Nephron (organoid): ENCODE data around the gene SERPINH1.

Experiments used
- H3K27ac Mint-ChIP-seq, 3 experiments: 2 replicates each; pipeline ENCODE4 v1.8.0; 2020; ENCODE audit warnings: mixed read lengths in 3 of 3, mild to moderate bottlenecking in 2 of 3, moderate library complexity in 1 of 3
- H3K27me3 Mint-ChIP-seq: 2 replicates; pipeline ENCODE4 v1.8.0; 2021; ENCODE audit warnings: low read depth, mild to moderate bottlenecking, moderate library complexity, mixed read lengths
- H3K36me3 Mint-ChIP-seq: 2 replicates; pipeline ENCODE4 v1.8.0; 2020; ENCODE audit warnings: low read depth, mixed read lengths
- H3K4me1 Mint-ChIP-seq: 2 replicates; pipeline ENCODE4 v1.8.0; 2020; ENCODE audit warnings: mixed read lengths
- H3K4me3 Mint-ChIP-seq, 3 experiments: 2 replicates each; pipeline ENCODE4 v1.8.0; 2020; ENCODE audit warnings: mild to moderate bottlenecking in 3 of 3, mixed read lengths in 3 of 3, moderate library complexity in 2 of 3
- H3K9me3 Mint-ChIP-seq: 2 replicates; pipeline ENCODE4 v1.8.0; 2020; ENCODE audit warnings: mixed read lengths
- TF ChIP-seq, protein P1 (sequence below), 3 experiments: fragments of 200-600 bp; sonication (generic); IDR thresholded peaks; one replicate each; pipeline ENCODE4 v1.5.0; 2021; ENCODE audit warnings: antibody characterized with exemption in 3 of 3; ENCODE audit not compliant: unreplicated experiment in 3 of 3

Gene SERPINH1

DNA sequence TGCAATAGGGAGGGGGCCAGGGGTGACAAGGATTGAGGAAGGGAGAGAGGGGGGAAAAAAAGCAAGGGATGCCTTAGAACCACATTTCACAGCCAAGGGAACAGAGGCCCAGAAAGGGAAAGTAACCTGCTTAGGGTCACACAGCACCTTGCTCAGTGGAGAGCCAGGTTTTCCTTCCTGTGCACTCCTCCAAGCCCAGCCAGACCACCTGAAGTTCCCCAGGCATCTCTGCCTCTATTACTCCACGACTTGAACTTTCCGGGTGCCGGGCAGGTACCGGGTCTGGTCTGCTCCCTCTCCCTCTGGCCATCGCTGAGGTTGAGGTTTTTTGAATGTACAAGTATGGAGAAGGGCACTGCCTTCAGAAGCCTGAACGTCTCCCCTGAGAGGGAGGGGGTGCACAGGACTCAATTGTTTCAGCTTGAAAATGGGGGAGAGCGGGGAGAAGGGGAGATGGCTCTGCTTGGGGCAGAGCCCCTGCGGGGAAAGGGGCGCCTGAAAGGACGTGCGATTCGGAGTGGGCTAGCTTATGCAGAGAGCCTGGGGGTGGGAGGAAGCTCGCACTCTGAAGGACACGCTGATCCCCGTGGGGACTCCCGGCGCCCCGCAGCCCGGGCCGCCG, 516 bp upstream of the SERPINH1 start:
- H3K27me3 Mint-ChIP-seq = peaks cover 4% of the 10 kb centered on the region
- H3K36me3 Mint-ChIP-seq = peaks cover 6% of the 10 kb centered on the region
- no peaks in the 10 kb centered on the region for H3K9me3 Mint-ChIP-seq

DNA sequence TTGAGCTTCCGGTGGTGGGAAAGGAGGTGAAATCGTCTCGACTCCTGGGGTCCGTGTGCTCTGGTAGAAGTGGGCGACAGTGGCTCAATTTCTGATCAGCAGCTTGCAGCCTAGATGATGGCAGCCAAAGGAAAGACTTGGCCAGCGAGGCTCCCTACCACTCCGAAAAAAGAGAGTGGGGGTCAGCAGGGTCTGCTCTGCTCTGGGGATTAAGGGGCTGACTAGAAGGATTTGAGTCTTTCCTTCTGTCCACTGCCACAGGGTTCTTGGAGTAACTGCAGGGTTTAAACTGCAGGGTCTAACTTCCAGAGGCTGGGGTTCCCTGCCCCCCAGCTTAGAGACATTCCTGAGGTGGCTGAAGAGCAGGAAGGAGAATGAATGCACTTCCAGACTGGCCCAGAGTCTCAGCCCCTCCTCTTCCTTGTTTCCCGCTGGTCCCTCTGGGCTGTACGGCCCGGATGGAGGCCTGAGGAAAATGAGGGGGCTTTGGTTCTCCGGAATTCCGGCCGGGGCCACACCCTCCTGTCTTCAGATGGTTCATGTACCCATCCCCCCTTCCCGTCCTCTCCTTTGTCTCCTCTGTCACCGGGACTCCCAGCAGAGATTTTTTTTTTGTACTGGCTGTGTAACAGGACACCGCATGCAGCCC, 907 bp downstream of the SERPINH1 start:
- Mint-ChIP-seq H3K36me3 (peaks cover 16% of the 10 kb centered on the region), H3K4me1 (peaks cover 52% of the 10 kb centered on the region), H3K4me3 (peak overlapping the region; percentile 99), H3K9me3 (no peaks in the 10 kb centered on the region), H3K27me3 (peaks cover 4% of the 10 kb centered on the region), H3K27ac (peak overlapping the region; percentile 100)
- TF ChIP-seq, protein P1, sequence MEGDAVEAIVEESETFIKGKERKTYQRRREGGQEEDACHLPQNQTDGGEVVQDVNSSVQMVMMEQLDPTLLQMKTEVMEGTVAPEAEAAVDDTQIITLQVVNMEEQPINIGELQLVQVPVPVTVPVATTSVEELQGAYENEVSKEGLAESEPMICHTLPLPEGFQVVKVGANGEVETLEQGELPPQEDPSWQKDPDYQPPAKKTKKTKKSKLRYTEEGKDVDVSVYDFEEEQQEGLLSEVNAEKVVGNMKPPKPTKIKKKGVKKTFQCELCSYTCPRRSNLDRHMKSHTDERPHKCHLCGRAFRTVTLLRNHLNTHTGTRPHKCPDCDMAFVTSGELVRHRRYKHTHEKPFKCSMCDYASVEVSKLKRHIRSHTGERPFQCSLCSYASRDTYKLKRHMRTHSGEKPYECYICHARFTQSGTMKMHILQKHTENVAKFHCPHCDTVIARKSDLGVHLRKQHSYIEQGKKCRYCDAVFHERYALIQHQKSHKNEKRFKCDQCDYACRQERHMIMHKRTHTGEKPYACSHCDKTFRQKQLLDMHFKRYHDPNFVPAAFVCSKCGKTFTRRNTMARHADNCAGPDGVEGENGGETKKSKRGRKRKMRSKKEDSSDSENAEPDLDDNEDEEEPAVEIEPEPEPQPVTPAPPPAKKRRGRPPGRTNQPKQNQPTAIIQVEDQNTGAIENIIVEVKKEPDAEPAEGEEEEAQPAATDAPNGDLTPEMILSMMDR (IDR thresholded peaks at IDR 0.05; ENCODE audit: unreplicated experiment in 3 of 3) = no peak

More for the DNA sequence above, 516 bp upstream of the SERPINH1 start:
- TF ChIP-seq, protein P1 (IDR thresholded peaks at IDR 0.05; ENCODE audit: unreplicated experiment in 3 of 3) = no peak
- Mint-ChIP-seq H3K27ac (peak overlapping the region; percentile 100), H3K4me3 (peak overlapping the region; percentile 99), H3K4me1 (peaks cover 66% of the 10 kb centered on the region)

DNA sequence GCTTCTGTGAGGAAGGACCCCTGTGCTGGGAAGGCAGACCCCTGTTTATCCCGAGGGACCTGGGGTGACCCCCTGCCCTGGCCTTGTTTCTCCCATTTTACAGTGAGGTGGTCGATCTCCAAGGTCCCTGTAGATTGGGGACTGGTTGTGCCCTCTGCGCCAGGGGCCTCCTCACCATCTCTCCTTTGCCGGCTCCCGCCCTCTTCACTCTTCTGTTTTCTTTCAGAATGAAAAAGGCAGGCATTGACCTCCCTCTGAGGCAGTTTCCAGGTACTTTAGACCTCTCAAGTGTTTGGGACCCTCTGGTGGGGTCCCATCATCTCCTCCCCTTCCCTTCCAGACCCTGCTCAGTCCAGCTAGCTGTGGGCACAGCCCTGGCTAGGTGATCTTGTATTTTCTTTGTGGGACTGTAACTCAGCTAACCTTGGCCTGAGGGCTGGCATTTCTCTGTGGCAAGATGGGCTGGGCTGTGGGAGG, 1.5 kb downstream of the SERPINH1 start:
- TF ChIP-seq, protein P1 (IDR thresholded peaks at IDR 0.05; ENCODE audit: unreplicated experiment in 3 of 3) = no peak
- H3K27ac Mint-ChIP-seq = peak overlapping the region; percentile 100
- H3K36me3 Mint-ChIP-seq = peaks cover 22% of the 10 kb centered on the region
- H3K4me3 Mint-ChIP-seq = peak overlapping the region; percentile 99
- H3K9me3 Mint-ChIP-seq = no peaks in the 10 kb centered on the region
- H3K27me3 Mint-ChIP-seq = peaks cover 4% of the 10 kb centered on the region
- peaks cover 46% of the 10 kb centered on the region for H3K4me1 Mint-ChIP-seq

DNA sequence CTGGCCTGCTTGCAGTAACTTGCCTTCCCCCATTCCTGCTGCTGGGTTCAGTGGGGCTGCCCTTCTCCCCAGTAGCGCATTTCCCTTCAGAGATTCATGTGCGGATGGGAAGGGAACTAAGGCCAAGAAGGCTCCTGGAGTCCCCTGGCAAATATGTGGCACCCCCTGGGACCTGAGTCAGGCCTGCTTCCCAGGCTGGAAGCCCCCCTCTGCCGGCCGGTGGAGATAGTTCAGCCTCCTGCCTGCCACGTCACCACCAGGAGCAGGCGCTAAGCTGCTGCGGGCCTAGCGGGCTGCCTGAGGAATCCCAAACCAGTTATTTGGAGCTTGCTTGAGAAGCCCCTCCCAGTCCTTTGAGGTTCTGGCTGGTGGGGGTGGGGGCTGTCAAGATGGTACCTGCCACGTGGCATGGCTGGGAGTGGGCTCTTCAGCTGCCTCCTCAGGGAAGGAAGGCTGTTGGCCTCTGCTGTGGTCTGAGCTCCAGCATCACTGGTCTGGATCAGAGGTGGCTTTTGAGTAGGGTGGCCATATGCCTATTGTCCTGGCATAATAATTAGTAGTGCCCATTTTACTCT, 2.0 kb downstream of the SERPINH1 start:
- Mint-ChIP-seq H3K27me3 (peaks cover 4% of the 10 kb centered on the region), H3K9me3 (no peaks in the 10 kb centered on the region), H3K36me3 (peaks cover 27% of the 10 kb centered on the region), H3K4me3 (peak overlapping the region; percentile 99), H3K4me1 (peaks cover 41% of the 10 kb centered on the region), H3K27ac (peak overlapping the region; percentile 100)
- TF ChIP-seq, protein P1 (IDR thresholded peaks at IDR 0.05; ENCODE audit: unreplicated experiment in 3 of 3) = peak; percentile 49 to 61 (median 54)

DNA sequence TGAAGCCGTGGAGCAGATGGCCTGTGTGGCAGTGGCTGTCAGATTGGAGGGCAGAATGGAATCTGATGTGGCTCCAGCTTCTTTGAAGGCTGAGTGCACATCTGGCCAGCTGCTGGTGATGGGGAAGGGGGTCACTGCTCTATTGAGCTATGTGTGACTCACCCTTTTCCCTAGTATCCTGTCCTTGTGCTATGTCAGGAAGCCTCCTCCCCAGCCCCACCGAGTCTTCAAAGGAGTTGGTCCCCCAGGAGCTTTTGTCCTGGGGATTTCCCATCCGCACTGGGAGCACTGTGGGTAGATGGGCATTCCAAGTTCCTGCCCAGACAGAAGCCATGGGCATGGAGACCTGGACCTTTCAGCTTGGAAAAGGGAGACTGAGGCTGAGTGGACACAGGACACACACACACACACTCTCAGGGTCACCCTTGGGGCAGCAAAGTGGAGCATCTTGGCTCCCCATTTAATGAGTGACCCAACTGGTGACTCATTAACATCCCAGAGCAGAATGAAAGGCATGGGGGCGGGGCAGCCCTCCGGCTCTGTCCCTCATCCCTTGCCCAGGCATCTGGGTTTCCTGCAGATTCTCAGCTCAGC, 3.3 kb downstream of the SERPINH1 start:
- TF ChIP-seq, protein P1 (IDR thresholded peaks at IDR 0.05; ENCODE audit: unreplicated experiment in 3 of 3) = no peak

More for the DNA sequence above, 3.3 kb downstream of the SERPINH1 start:
- peak overlapping the region; percentile 99 for H3K4me3 Mint-ChIP-seq
- peaks cover 34% of the 10 kb centered on the region for H3K36me3 Mint-ChIP-seq
- H3K9me3 Mint-ChIP-seq = no peaks in the 10 kb centered on the region
- H3K4me1 Mint-ChIP-seq = peaks cover 33% of the 10 kb centered on the region
- peak overlapping the region; percentile 100 for H3K27ac Mint-ChIP-seq
- peaks cover 4% of the 10 kb centered on the region for H3K27me3 Mint-ChIP-seq
